GF-D8 (cell line): ENCODE data around the gene NBEA.

Experiments
- DNase-seq: peaks from one replicate; lab custom pipeline; 2025; lab: John Stamatoyannopoulos, UW

NBEA gene

GRCh38 chr13:35179920-35180663, 238.0 kb downstream of the NBEA start:
- no peak for DNase-seq

- DNase-seq, result no peak
Measured at GRCh38 chr13:35190241-35190640, 248.2 kb downstream of the NBEA start.

- no peak for DNase-seq
Measured at GRCh38 chr13:35191883-35192282, 249.8 kb downstream of the NBEA start.

GRCh38 chr13:35198613-35199200, 256.6 kb downstream of the NBEA start:
- no peak for DNase-seq

GRCh38 chr13:35208587-35208986, 266.5 kb downstream of the NBEA start:
- DNase-seq, result no peak

GRCh38 chr13:35210261-35210660, 268.2 kb downstream of the NBEA start:
- DNase-seq, result no peak

GRCh38 chr13:35211949-35212348, 269.9 kb downstream of the NBEA start:
- no peak for DNase-seq

- no peak for DNase-seq
Measured at GRCh38 chr13:35213911-35214310, 271.8 kb downstream of the NBEA start.

- DNase-seq, result no peak
Measured at GRCh38 chr13:35216131-35216530, 274.1 kb downstream of the NBEA start.

- DNase-seq, result no peak
Measured at GRCh38 chr13:35219021-35219420, 277.0 kb downstream of the NBEA start.

- no peak for DNase-seq
Measured at GRCh38 chr13:35225159-35225558, 283.1 kb downstream of the NBEA start.

- DNase-seq, result no peak
Measured at GRCh38 chr13:35225582-35225981, 283.5 kb downstream of the NBEA start.

- no peak for DNase-seq
Measured at GRCh38 chr13:35228536-35228935, 286.5 kb downstream of the NBEA start.

- DNase-seq, result no peak
Measured at GRCh38 chr13:35231426-35231825, 289.4 kb downstream of the NBEA start.

- no peak for DNase-seq
Measured at GRCh38 chr13:35238274-35238673, 296.2 kb downstream of the NBEA start.

- DNase-seq, result no peak
Measured at GRCh38 chr13:35252536-35253205, 310.6 kb downstream of the NBEA start.

- no peak for DNase-seq
Measured at GRCh38 chr13:35255241-35255640, 313.2 kb downstream of the NBEA start.

GRCh38 chr13:35256459-35257148, 314.5 kb downstream of the NBEA start:
- no peak for DNase-seq

- DNase-seq, result no peak
Measured at GRCh38 chr13:35260316-35260715, 318.2 kb downstream of the NBEA start.

- DNase-seq, result no peak
Measured at GRCh38 chr13:35266412-35266811, 324.3 kb downstream of the NBEA start.

GRCh38 chr13:35278917-35279316, 336.8 kb downstream of the NBEA start:
- no peak for DNase-seq

GRCh38 chr13:35279500-35279899, 337.4 kb downstream of the NBEA start:
- no peak for DNase-seq

GRCh38 chr13:35283856-35284255, 341.8 kb downstream of the NBEA start:
- DNase-seq, result no peak
